Mesothelial cell of epicardium (in vitro differentiated cells): ENCODE results near the gene OR4F15. TPM values are rescaled to one million over a fixed set of nuclear protein-coding genes. Genes with fewer than 3 reads are reported as not detected.
"Not testable (repeated sequence)": the region's sequence is repeated elsewhere in the genome, so short reads cannot be mapped to it uniquely, and the experiment has no call there.

Experiments used
- DNase-seq, 2 experiments: peaks; one replicate each; pipeline ENCODE4 v3.0.0; 2021; ENCODE audit warnings: low spot score in 2 of 2; ENCODE audit not compliant: unreplicated experiment in 2 of 2
- H3K27ac Mint-ChIP-seq: 2 replicates; pipeline ENCODE4 v1.8.0; 2021; ENCODE audit warnings: mixed read lengths
- H3K27me3 Mint-ChIP-seq: 2 replicates; pipeline ENCODE4 v1.8.0; 2021; ENCODE audit warnings: low read depth, mixed read lengths
- H3K36me3 Mint-ChIP-seq: 2 replicates; pipeline ENCODE4 v1.8.0; 2021; ENCODE audit warnings: mixed read lengths
- H3K4me1 Mint-ChIP-seq: 2 replicates; pipeline ENCODE4 v1.8.0; 2021; ENCODE audit warnings: mixed read lengths
- H3K4me3 Mint-ChIP-seq: 2 replicates; pipeline ENCODE4 v1.8.0; 2021; ENCODE audit warnings: mild to moderate bottlenecking, moderate library complexity, mixed read lengths
- H3K9me3 Mint-ChIP-seq: 2 replicates; pipeline ENCODE4 v1.8.0; 2021; ENCODE audit warnings: mixed read lengths
- total RNA-seq: library from RNA; stranded (reverse); gene quantifications from 3 replicates; pipeline ENCODE4 v1.2.1, GENCODE V29; 2021
- TF ChIP-seq, protein P1 (sequence below): fragments of 200-600 bp; sonication (generic); IDR thresholded peaks from one replicate; pipeline ENCODE4 v1.5.0; 2021; ENCODE audit warnings: antibody characterized with exemption; ENCODE audit not compliant: unreplicated experiment

The OR4F15 gene
- total RNA-seq, 1 donor from 2014 or later: not detected

DNA sequence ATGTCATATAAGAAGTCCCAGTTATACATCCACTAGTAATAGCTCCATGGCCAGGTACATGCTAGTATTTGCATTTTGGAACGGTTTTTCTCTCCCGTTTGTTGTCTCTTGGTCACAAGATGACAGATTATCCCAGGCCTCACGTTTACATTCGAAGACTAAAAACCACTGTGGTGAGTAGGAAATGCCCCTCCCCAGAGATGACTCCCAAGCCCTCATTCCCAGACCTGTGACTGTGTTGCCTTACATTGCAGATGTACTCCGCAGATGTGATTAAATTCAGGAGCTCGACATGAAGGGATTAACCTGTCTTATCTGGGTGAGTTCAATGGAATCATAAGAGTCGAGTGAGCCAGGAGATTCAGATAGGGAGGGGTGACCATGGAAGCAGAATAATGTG lies 18.0 kb upstream of the OR4F15 start:
- DNase-seq, H3K27ac Mint-ChIP-seq, H3K36me3 Mint-ChIP-seq, H3K4me3 Mint-ChIP-seq, H3K9me3 Mint-ChIP-seq, H3K4me1 Mint-ChIP-seq: not testable (repeated sequence)
- peaks cover 36% of the 10 kb centered on the region for H3K27me3 Mint-ChIP-seq

DNA sequence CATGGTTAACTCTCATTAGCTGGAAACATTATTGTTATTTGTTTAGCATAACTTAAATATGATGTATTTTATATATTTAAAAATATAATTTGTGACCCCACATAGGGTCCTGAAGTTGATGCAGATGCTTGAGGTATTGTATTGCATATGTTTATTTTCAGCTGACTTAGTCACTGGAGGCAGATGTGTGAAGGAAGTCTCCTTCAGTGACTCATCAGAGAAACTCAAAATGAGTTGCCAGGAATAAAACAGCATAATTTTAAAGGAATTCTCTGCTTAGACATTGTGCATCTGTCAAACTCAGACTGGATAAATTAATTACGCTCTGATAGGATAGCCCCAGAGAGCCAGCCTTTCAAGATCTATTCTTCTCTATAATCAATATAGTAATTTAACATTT lies 16.5 kb upstream of the OR4F15 start:
- Mint-ChIP-seq H3K9me3 (peaks cover 8% of the 10 kb centered on the region), H3K27ac (no peak overlapping the region), H3K4me3 (no peak overlapping the region), H3K36me3 (no peaks in the 10 kb centered on the region), H3K4me1 (no peaks in the 10 kb centered on the region), H3K27me3 (peaks cover 36% of the 10 kb centered on the region)
- DNase-seq: no peak
- TF ChIP-seq, protein P1, sequence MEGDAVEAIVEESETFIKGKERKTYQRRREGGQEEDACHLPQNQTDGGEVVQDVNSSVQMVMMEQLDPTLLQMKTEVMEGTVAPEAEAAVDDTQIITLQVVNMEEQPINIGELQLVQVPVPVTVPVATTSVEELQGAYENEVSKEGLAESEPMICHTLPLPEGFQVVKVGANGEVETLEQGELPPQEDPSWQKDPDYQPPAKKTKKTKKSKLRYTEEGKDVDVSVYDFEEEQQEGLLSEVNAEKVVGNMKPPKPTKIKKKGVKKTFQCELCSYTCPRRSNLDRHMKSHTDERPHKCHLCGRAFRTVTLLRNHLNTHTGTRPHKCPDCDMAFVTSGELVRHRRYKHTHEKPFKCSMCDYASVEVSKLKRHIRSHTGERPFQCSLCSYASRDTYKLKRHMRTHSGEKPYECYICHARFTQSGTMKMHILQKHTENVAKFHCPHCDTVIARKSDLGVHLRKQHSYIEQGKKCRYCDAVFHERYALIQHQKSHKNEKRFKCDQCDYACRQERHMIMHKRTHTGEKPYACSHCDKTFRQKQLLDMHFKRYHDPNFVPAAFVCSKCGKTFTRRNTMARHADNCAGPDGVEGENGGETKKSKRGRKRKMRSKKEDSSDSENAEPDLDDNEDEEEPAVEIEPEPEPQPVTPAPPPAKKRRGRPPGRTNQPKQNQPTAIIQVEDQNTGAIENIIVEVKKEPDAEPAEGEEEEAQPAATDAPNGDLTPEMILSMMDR: no peak

DNA sequence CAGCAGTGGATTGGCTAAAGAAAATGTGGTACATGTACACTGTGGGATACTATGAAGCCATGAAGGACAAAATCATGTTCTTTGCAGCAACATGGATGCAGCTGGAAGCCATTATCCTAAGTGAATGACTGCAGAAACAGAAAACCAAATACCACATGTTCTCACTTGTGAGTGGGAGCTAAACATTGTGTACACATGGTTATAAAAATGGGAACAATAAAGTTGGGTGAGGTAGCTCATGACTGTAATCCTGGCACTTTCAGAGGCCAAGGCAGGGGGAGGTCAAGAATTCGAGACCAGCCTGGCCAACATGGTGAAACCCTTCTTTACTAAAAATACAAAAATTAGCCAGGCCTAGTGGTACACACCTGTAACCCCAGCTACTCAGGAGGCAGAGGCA lies 12.3 kb upstream of the OR4F15 start:
- peaks cover 8% of the 10 kb centered on the region for H3K9me3 Mint-ChIP-seq
- DNase-seq: no peak
- peaks cover 42% of the 10 kb centered on the region for H3K27me3 Mint-ChIP-seq
- no peaks in the 10 kb centered on the region for H3K4me1 Mint-ChIP-seq
- H3K36me3 Mint-ChIP-seq: no peaks in the 10 kb centered on the region
- no peak overlapping the region for H3K27ac Mint-ChIP-seq
- TF ChIP-seq, protein P1: no peak
- H3K4me3 Mint-ChIP-seq: no peak overlapping the region

DNA sequence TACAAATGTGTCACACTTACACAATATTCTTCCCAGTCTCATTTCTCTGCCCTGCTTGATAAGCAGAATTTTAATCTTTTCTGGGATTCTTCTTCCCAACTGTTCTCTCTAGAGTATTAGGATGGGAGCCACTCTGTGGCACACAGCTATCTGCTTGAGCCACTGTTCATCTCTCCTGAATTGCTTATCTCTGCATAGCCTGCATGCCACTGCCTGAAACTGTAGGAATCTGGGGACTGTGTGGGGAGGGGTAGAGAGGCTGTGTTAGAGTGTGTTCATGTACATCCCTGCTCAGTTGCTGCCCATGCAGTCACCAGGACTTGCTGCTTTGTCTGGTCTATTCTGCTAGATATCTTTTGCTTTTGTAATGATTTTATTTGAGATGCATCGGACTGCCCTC lies 11.0 kb upstream of the OR4F15 start:
- TF ChIP-seq, protein P1: no peak
- Mint-ChIP-seq H3K36me3 (no peaks in the 10 kb centered on the region), H3K4me1 (no peaks in the 10 kb centered on the region), H3K4me3 (no peak overlapping the region), H3K9me3 (peaks cover 8% of the 10 kb centered on the region), H3K27me3 (peaks cover 51% of the 10 kb centered on the region), H3K27ac (no peak overlapping the region)
- DNase-seq: no peak

DNA sequence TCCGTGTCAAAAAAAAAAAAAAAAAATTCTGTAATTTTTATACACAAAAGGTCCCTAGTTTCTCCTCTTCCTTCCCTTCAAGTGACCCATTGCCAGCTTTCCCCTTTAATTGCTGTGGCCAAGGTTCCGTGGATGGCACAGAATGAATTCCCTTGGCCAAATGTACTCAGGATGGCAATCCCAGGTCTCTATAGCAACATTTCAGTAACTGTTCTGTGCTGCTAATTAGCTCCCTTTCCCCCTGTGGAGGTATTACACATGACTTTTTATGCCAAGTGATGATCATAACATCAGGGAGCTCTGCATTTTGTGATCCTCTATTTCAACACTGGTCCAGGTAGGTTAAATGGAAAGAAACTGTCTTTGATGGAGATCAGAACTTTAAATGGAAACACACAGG lies 8.8 kb upstream of the OR4F15 start, which contains the start of gene OR4F6:
Gene OR4F6 (plus strand): TSS at position 301 of the 400 bp plus-strand sequence. CDS start 2,211 bp downstream, outside the sequence.
- Mint-ChIP-seq H3K36me3 (no peaks in the 10 kb centered on the region), H3K27me3 (peaks cover 44% of the 10 kb centered on the region), H3K4me3 (no peak within 1 kb of the TSS), H3K27ac (no peak within 1 kb of the TSS), H3K9me3 (no peaks in the 10 kb centered on the region), H3K4me1 (no peaks in the 10 kb centered on the region)
- TF ChIP-seq, protein P1: no peak
- DNase-seq: no peak

DNA sequence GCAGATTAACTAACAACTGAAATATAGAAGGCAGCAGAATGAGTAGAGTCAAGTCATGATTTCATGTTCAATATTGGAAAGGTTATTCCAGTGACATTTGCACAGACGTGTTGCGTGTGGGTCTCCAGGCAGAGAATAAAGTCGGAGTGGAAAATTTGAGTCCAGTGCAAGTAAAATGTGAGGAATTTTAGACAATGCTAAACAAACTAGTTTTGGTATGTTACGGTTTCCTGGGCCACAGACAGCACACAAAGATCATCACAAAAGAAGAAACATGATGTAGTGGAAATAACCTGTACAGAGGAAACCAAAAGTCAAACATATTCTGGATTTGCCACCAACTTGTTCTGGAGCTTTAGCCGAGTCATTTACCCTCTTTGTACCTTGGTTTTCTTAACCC lies 8.3 kb upstream of the OR4F15 start:
- Mint-ChIP-seq H3K4me3 (no peak overlapping the region), H3K4me1 (no peaks in the 10 kb centered on the region), H3K36me3 (no peaks in the 10 kb centered on the region)

More for the DNA sequence above, 8.3 kb upstream of the OR4F15 start:
- TF ChIP-seq, protein P1: no peak
- Mint-ChIP-seq H3K27me3 (peaks cover 42% of the 10 kb centered on the region), H3K9me3 (no peaks in the 10 kb centered on the region), H3K27ac (no peak overlapping the region)
- no peak for DNase-seq
